Measurements from ENCODE around the gene PCDH9.

PCDH9 gene

DNA sequence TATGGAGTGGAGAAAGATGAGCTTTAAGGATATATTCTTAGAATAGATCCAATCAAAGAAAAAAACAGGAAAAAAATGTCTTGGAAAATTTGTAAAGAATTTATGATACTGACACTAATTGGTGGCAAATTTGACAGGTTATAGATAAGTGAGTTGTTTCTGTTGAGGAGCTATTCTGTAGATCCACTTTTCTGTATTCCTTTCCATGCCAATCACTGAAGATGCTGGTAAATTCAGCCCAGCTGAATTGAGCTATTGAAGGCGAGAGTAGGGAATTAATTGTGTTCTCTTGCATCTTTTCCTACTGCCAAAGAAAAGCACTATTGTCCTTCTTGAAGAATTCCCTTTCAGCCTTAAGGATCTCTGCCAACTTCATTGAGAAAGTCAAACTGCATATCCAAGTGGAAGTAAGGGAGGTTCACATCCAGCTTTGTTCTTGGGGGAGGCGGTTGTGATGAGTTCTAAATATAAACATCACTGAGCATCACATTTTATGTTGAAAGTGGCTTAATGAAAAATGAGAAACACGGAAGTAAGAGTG, 113.1 kb downstream of the PCDH9 start:
- no peaks in the 10 kb centered on the region for H3K36me3 ChIP-seq (ENCODE audit: control insufficient read depth, insufficient read depth, low read length)
- no peaks in the 10 kb centered on the region for H3K27me3 ChIP-seq (replicated peaks; ENCODE audit: control insufficient read depth, insufficient read depth, low read length)
- TF ChIP-seq, protein P1, sequence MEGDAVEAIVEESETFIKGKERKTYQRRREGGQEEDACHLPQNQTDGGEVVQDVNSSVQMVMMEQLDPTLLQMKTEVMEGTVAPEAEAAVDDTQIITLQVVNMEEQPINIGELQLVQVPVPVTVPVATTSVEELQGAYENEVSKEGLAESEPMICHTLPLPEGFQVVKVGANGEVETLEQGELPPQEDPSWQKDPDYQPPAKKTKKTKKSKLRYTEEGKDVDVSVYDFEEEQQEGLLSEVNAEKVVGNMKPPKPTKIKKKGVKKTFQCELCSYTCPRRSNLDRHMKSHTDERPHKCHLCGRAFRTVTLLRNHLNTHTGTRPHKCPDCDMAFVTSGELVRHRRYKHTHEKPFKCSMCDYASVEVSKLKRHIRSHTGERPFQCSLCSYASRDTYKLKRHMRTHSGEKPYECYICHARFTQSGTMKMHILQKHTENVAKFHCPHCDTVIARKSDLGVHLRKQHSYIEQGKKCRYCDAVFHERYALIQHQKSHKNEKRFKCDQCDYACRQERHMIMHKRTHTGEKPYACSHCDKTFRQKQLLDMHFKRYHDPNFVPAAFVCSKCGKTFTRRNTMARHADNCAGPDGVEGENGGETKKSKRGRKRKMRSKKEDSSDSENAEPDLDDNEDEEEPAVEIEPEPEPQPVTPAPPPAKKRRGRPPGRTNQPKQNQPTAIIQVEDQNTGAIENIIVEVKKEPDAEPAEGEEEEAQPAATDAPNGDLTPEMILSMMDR (IDR thresholded peaks at IDR 0.05; ENCODE audit: insufficient read depth, low read length, poor library complexity, severe bottlenecking), result no peak
- DNase-seq (ENCODE audit: extremely low read depth, insufficient read length), result no peak
- no peak overlapping the region for H3K4me3 ChIP-seq (replicated peaks; ENCODE audit: low read depth, low read length)

DNA sequence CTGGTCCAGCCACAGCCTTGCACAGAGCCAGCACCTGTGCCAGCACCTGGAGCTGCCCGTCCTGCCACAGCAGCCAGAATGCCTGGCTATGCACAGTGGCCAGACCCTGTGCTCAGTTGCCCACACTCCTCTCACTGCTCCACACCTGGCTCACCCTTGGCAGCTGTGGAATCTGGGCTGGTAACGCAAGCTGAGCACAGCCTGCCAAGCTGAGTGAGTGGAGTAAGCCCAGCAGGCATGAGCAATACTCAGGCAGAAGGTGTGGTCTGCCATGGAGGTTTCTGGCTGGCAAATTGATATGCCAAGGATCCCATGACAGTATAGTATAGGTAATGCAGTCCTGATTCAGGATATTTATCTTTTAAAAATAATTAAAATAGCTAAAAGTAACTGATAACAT, 122.2 kb downstream of the PCDH9 start:
- no peak for DNase-seq (ENCODE audit: extremely low read depth, insufficient read length)
- H3K27me3 ChIP-seq (replicated peaks; ENCODE audit: control insufficient read depth, insufficient read depth, low read length), result no peaks in the 10 kb centered on the region
- H3K36me3 ChIP-seq (ENCODE audit: control insufficient read depth, insufficient read depth, low read length), result no peaks in the 10 kb centered on the region
- TF ChIP-seq, protein P1 (IDR thresholded peaks at IDR 0.05; ENCODE audit: insufficient read depth, low read length, poor library complexity, severe bottlenecking), result no peak
- no peak overlapping the region for H3K4me3 ChIP-seq (replicated peaks; ENCODE audit: low read depth, low read length)

DNA sequence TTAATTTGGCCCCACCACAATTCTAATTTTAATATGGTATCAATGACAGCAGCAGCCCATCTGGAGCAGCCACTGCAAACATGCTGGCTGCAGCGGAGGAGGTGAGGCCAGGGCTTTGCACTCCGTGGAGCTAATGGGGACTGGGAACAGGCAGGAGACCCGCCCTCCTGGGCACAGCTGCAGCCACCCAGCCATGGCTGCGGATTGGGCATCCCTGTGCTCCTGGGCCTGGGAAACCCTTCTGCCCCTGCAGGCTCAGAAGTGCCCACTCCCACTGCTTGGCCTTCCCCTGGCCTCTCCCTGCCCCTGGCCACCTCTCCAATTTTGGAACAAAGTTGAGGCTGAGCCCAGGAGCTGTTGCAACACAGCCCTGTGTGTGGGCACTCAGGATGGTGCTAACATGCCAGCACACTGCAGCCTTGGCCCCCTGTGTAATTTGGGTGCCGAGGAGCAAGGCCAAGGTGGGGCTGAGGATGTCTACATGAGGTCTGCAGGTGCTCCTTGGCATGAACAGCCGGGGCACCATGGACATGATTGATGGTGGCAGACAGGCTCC, 123.6 kb downstream of the PCDH9 start:
- Histone ChIP-seq H3K4me3 (replicated peaks; ENCODE audit: low read depth, low read length) (no peak overlapping the region), H3K27me3 (replicated peaks; ENCODE audit: control insufficient read depth, insufficient read depth, low read length) (no peaks in the 10 kb centered on the region), H3K36me3 (ENCODE audit: control insufficient read depth, insufficient read depth, low read length) (no peaks in the 10 kb centered on the region)
- no peak for DNase-seq (ENCODE audit: extremely low read depth, insufficient read length)
- TF ChIP-seq, protein P1 (IDR thresholded peaks at IDR 0.05; ENCODE audit: insufficient read depth, low read length, poor library complexity, severe bottlenecking), result no peak

GRCh38 chr13:67101730-67102467, 128.2 kb downstream of the PCDH9 start:
- TF ChIP-seq, protein P1 (IDR thresholded peaks at IDR 0.05; ENCODE audit: insufficient read depth, low read length, poor library complexity, severe bottlenecking), result no peak
- no peaks in the 10 kb centered on the region for H3K36me3 ChIP-seq (ENCODE audit: control insufficient read depth, insufficient read depth, low read length)
- DNase-seq (ENCODE audit: extremely low read depth, insufficient read length), result no peak
- no peak overlapping the region for H3K4me3 ChIP-seq (replicated peaks; ENCODE audit: low read depth, low read length)
- H3K27me3 ChIP-seq (replicated peaks; ENCODE audit: control insufficient read depth, insufficient read depth, low read length), result no peaks in the 10 kb centered on the region

DNA sequence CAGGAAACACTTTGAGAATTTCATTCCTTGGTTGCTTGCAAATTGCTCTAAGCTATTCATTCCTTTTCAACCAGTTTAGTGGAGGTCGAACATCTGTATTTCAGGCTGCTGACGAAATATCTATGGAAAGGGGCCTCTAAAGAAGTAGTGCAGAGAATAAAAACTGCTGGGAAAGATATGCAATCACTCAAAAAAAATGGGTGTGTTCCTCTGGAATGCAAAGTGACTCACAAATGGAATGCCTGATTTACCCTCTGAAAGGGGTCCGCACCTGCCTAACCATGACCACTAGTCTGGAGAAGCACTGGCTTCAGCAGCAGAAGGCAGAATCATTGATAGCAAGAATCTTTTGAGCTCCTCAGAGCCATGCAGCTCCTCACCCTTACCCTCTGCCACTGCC, 129.4 kb downstream of the PCDH9 start:
- no peak for DNase-seq (ENCODE audit: extremely low read depth, insufficient read length)
- Histone ChIP-seq H3K27me3 (replicated peaks; ENCODE audit: control insufficient read depth, insufficient read depth, low read length) (no peaks in the 10 kb centered on the region), H3K36me3 (ENCODE audit: control insufficient read depth, insufficient read depth, low read length) (no peaks in the 10 kb centered on the region), H3K4me3 (replicated peaks; ENCODE audit: low read depth, low read length) (no peak overlapping the region)
- TF ChIP-seq, protein P1 (IDR thresholded peaks at IDR 0.05; ENCODE audit: insufficient read depth, low read length, poor library complexity, severe bottlenecking), result no peak
